Measurements from ENCODE around the gene INAFM1.

The INAFM1 gene

DNA sequence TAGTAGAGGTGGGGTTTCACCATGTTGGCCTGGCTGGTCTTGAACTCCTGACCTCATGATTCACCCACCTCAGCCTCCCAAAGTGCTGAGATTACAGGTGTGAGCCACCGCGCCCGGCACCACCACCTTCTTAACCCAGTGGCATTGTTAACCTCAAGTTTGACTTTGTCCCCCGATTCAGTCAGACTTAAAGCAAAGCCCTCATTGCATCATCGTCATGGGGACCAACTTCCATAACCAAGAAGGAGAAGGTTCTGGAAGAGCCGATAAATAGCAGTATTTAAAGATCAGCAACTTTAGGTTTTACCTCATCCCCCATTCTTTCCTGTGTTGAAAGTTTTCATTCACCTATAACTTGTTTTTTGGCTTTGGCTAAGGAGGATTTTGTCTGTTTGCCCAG is 6.7 kb upstream of the INAFM1 start:
- ChIA-PET POLR2A (interaction anchor here (1.0 to 5.8 kb wide), 3 partner anchors 11 to 41 kb away, joined by 3 to 36 read pairs (median 3); partner anchors contain the start of gene CCDC9), CTCF (interaction anchor here (0.7 to 1.2 kb wide), 3 partner anchors 9 to 20 kb away, joined by 4 to 11 read pairs (median 4); no protein-coding TSS in a partner anchor)
- Histone ChIP-seq H3K4me1 (ENCODE audit: control insufficient read depth, insufficient read depth, low read length) (peaks cover 5% of the 10 kb centered on the region), H3K27ac (ENCODE audit: extremely low read depth, low read depth, low read length) (no peak overlapping the region), H3K9me3 (ENCODE audit: control insufficient read depth, insufficient read depth, low read depth, low read length) (no peaks in the 10 kb centered on the region), H3K36me3 (ENCODE audit: control insufficient read depth in 2 of 2, insufficient read depth in 1 of 2, low read length in 2 of 2) (peaks cover 29 to 46% of the 10 kb centered on the region in 2 experiments), H3K4me3 (ENCODE audit: low read depth, low read length) (no peak overlapping the region)
- no peak for TF ChIP-seq ZNF514 (tag by site-specific recombination; IDR thresholded peaks at IDR 0.05)
- TF ChIP-seq MYNN (tag by site-specific recombination; IDR thresholded peaks at IDR 0.05; ENCODE audit: borderline replicate concordance) = no peak
- TF ChIP-seq ZNF394 (tag by site-specific recombination; IDR thresholded peaks at IDR 0.05; ENCODE audit: borderline replicate concordance) = no peak
- TF ChIP-seq ZFHX2 (tag by site-specific recombination; conservative IDR thresholded peaks at IDR 0.05) = no peak
- TF ChIP-seq ZNF776 (tag by site-specific recombination; IDR thresholded peaks at IDR 0.05; ENCODE audit: borderline replicate concordance) = no peak
- no peak for TF ChIP-seq ZNF623 (tag by site-specific recombination; IDR thresholded peaks at IDR 0.05)
- TF ChIP-seq ZBTB11 (tag by site-specific recombination; conservative IDR thresholded peaks at IDR 0.05; ENCODE audit: low read depth) = no peak
- TF ChIP-seq, protein P1, sequence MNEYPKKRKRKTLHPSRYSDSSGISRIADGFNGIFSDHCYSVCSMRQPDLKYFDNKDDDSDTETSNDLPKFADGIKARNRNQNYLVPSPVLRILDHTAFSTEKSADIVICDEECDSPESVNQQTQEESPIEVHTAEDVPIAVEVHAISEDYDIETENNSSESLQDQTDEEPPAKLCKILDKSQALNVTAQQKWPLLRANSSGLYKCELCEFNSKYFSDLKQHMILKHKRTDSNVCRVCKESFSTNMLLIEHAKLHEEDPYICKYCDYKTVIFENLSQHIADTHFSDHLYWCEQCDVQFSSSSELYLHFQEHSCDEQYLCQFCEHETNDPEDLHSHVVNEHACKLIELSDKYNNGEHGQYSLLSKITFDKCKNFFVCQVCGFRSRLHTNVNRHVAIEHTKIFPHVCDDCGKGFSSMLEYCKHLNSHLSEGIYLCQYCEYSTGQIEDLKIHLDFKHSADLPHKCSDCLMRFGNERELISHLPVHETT (tag by site-specific recombination; IDR thresholded peaks at IDR 0.05) = no peak
- TF ChIP-seq ZNF184 (tag by site-specific recombination; IDR thresholded peaks at IDR 0.05) = no peak
- no peak for TF ChIP-seq ZNF558 (tag by site-specific recombination; IDR thresholded peaks at IDR 0.05)
- no peak for TF ChIP-seq ZNF157 (tag by site-specific recombination; IDR thresholded peaks at IDR 0.05)
- no peak for TF ChIP-seq ATF2 (tag by site-specific recombination; IDR thresholded peaks at IDR 0.05; ENCODE audit: low read depth)
- TF ChIP-seq MEIS1 (CRISPR knock-in tag; IDR thresholded peaks at IDR 0.05; ENCODE audit: borderline replicate concordance) = no peak
- TF ChIP-seq ZFP69B (tag by site-specific recombination; IDR thresholded peaks at IDR 0.05) = no peak
- TF ChIP-seq ZNF501 (tag by site-specific recombination; IDR thresholded peaks at IDR 0.05) = no peak
- no peak for TF ChIP-seq ZNF510 (tag by site-specific recombination; IDR thresholded peaks at IDR 0.05; ENCODE audit: insufficient replicate concordance)

DNA sequence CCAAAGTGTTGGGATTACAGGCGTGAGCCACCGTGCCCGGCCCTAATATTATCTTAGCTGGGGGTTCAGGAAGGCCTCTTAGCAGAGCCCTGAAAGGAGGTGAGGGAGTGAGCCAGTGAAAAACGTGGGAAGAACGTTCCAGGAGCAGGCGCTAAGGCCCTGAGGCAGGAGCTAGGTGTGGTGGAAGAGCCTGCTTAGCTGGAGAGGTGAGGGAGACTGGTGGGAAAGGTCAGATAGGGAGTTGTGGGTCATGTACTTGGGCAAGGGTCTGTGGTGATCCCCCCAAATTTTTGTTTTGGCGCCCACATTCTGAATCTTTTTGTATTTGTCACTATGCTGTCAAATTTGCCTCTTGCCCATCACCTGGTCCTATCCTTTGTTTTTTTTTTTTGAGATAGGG is 5.1 kb upstream of the INAFM1 start:
- Histone ChIP-seq H3K4me3 (ENCODE audit: low read depth, low read length) (no peak overlapping the region), H3K27ac (ENCODE audit: extremely low read depth, low read depth, low read length) (no peak overlapping the region), H3K4me1 (ENCODE audit: control insufficient read depth, insufficient read depth, low read length) (peaks cover 8% of the 10 kb centered on the region), H3K36me3 (ENCODE audit: control insufficient read depth in 2 of 2, insufficient read depth in 1 of 2, low read length in 2 of 2) (peaks cover 29 to 40% of the 10 kb centered on the region in 2 experiments), H3K9me3 (ENCODE audit: control insufficient read depth, insufficient read depth, low read depth, low read length) (no peaks in the 10 kb centered on the region)
- peak; percentile 87 for TF ChIP-seq ZNF623 (tag by site-specific recombination; IDR thresholded peaks at IDR 0.05)
- no peak for TF ChIP-seq ZBTB44 (tag by site-specific recombination; IDR thresholded peaks at IDR 0.05)
- POLR2A ChIA-PET = interaction anchor here (0.6 to 5.8 kb wide), 2 partner anchors 13 to 409 kb away, joined by 3 to 36 read pairs; partner anchors contain the start of gene CCDC9
- CTCF ChIA-PET = interaction anchor here (0.8 to 1.3 kb wide), 3 partner anchors 9 to 22 kb away, joined by 4 to 5 read pairs (median 4); no protein-coding TSS in a partner anchor
